Measurements from ENCODE around the gene ITGAL. TPM values are rescaled to one million over a fixed set of nuclear protein-coding genes. Genes with fewer than 3 reads are reported as not detected.
A peak's percentile ranks its signal among the peaks of the same experiment; 100 is the strongest.

ITGAL gene
- total and polyA plus RNA-seq, 2 of the 13 experiments (the other 11 are each of a cell fraction or from before 2014, with no cell fraction given) = 0.86 to 1.2 TPM

DNA sequence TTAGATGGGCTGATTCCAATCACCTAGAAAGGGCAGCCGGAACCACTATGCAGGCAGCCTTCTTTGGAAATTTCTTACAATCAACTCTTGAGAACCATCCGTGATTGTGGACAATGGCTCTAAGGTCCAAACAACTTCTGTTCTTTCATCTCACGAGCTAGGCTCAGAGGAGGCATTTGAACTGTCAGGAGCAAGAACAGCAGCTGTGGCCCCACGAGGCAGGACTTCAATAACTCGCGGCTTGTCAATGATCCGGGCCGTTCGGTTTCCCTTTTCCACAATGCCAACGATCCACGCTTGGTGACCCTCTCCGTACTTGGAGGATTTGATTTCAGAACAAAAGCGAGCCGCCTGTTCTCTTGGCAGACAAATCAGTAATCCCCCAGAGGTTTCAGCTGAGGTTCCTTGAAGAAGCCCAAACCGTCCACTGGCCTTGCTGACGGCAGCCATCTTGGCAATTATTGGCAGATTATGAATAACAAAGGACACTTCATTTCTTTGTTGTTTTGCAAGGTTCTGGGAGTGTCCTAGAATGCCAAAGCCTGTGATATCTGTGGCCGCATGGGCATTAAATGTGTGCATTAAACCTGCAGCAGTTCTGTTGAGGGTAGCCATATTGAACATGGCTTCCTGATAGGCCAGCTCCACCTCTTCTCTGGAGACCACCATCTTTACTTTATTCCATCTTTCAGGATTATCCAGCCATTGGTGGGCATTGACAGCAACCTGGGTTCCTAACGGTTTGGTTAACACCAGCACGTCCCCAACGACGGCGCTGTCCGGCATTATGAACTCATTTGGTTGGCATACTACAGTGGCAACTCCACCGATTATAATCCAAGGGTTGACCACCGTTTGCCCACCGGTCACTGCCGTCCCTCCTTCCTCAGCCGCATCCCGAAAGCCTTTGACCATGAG, 28.1 kb upstream of the ITGAL start (continued):
- TF ChIP-seq, protein P1, sequence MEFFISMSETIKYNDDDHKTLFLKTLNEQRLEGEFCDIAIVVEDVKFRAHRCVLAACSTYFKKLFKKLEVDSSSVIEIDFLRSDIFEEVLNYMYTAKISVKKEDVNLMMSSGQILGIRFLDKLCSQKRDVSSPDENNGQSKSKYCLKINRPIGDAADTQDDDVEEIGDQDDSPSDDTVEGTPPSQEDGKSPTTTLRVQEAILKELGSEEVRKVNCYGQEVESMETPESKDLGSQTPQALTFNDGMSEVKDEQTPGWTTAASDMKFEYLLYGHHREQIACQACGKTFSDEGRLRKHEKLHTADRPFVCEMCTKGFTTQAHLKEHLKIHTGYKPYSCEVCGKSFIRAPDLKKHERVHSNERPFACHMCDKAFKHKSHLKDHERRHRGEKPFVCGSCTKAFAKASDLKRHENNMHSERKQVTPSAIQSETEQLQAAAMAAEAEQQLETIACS (CRISPR knock-in tag; IDR thresholded peaks at IDR 0.05) = peak; percentile 18; the same call in 1 of the 2 replicates
- TF ChIP-seq ZNF430 (CRISPR knock-in tag; IDR thresholded peaks at IDR 0.05) (peak; percentile 23), GATAD1 (CRISPR knock-in tag; IDR thresholded peaks at IDR 0.05) (no peak), NFIC (IDR thresholded peaks at IDR 0.05; ENCODE audit: low read length) (no peak), NCOA1 (CRISPR knock-in tag; IDR thresholded peaks at IDR 0.05) (no peak), KAT8 (CRISPR knock-in tag; IDR thresholded peaks at IDR 0.05) (0 out of 2 replicates have a peak, but pooled peaks have one; percentile 22), SALL1 (CRISPR knock-in tag; IDR thresholded peaks at IDR 0.05) (peak; percentile 8), ZNF501 (CRISPR knock-in tag; IDR thresholded peaks at IDR 0.05) (0 out of 2 replicates have a peak, but pooled peaks have one; percentile 39), HHEX (CRISPR knock-in tag; IDR thresholded peaks at IDR 0.05) (0 out of 2 replicates have a peak, but pooled peaks have one; percentile 20), MYNN (CRISPR knock-in tag; IDR thresholded peaks at IDR 0.05; ENCODE audit: low read depth) (0 out of 2 replicates have a peak, but pooled peaks have one; percentile 15), CREM (IDR thresholded peaks at IDR 0.05) (no peak), CREM (CRISPR knock-in tag; IDR thresholded peaks at IDR 0.05) (no peak), TARDBP (CRISPR knock-in tag; IDR thresholded peaks at IDR 0.05) (0 out of 2 replicates have a peak, but pooled peaks have one; percentile 37), FOXK1 (CRISPR knock-in tag; IDR thresholded peaks at IDR 0.05; ENCODE audit: borderline replicate concordance, low read depth) (peak; percentile 12; the same call in 1 of the 2 replicates), ZBTB7B (CRISPR knock-in tag; IDR thresholded peaks at IDR 0.05) (no peak), SOX5 (CRISPR knock-in tag; IDR thresholded peaks at IDR 0.05; ENCODE audit: borderline replicate concordance) (peak; percentile 5; the same call in 1 of the 2 replicates), NCOA2 (CRISPR knock-in tag; IDR thresholded peaks at IDR 0.05) (0 out of 2 replicates have a peak, but pooled peaks have one; percentile 6), TGIF2 (CRISPR knock-in tag; IDR thresholded peaks at IDR 0.05) (0 out of 2 replicates have a peak, but pooled peaks have one; percentile 14), ERF (CRISPR knock-in tag; IDR thresholded peaks at IDR 0.05) (0 out of 2 replicates have a peak, but pooled peaks have one; percentile 32)
- TF ChIP-seq, protein P2, sequence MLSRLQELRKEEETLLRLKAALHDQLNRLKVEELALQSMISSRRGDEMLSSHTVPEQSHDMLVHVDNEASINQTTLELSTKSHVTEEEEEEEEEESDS (CRISPR knock-in tag; IDR thresholded peaks at IDR 0.05; ENCODE audit: borderline replicate concordance) = no peak
- TF ChIP-seq, protein P3, sequence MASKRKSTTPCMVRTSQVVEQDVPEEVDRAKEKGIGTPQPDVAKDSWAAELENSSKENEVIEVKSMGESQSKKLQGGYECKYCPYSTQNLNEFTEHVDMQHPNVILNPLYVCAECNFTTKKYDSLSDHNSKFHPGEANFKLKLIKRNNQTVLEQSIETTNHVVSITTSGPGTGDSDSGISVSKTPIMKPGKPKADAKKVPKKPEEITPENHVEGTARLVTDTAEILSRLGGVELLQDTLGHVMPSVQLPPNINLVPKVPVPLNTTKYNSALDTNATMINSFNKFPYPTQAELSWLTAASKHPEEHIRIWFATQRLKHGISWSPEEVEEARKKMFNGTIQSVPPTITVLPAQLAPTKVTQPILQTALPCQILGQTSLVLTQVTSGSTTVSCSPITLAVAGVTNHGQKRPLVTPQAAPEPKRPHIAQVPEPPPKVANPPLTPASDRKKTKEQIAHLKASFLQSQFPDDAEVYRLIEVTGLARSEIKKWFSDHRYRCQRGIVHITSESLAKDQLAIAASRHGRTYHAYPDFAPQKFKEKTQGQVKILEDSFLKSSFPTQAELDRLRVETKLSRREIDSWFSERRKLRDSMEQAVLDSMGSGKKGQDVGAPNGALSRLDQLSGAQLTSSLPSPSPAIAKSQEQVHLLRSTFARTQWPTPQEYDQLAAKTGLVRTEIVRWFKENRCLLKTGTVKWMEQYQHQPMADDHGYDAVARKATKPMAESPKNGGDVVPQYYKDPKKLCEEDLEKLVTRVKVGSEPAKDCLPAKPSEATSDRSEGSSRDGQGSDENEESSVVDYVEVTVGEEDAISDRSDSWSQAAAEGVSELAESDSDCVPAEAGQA (IDR thresholded peaks at IDR 0.05; ENCODE audit: low read depth) = peak; percentile 81; the same call in 1 of the 2 replicates
- TF ChIP-seq, protein P3 (CRISPR knock-in tag; IDR thresholded peaks at IDR 0.05; ENCODE audit: borderline replicate concordance) = no peak
- TF ChIP-seq, protein P4, sequence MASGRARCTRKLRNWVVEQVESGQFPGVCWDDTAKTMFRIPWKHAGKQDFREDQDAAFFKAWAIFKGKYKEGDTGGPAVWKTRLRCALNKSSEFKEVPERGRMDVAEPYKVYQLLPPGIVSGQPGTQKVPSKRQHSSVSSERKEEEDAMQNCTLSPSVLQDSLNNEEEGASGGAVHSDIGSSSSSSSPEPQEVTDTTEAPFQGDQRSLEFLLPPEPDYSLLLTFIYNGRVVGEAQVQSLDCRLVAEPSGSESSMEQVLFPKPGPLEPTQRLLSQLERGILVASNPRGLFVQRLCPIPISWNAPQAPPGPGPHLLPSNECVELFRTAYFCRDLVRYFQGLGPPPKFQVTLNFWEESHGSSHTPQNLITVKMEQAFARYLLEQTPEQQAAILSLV (CRISPR knock-in tag; IDR thresholded peaks at IDR 0.05; ENCODE audit: borderline replicate concordance) = no peak
